ENCODE data around the gene GSK3B.

GSK3B gene

GRCh38 chr3:119817583-119818363 lies 276.5 kb downstream of the GSK3B start:
- no peak for DNase-seq (ENCODE audit: low read depth)

DNA sequence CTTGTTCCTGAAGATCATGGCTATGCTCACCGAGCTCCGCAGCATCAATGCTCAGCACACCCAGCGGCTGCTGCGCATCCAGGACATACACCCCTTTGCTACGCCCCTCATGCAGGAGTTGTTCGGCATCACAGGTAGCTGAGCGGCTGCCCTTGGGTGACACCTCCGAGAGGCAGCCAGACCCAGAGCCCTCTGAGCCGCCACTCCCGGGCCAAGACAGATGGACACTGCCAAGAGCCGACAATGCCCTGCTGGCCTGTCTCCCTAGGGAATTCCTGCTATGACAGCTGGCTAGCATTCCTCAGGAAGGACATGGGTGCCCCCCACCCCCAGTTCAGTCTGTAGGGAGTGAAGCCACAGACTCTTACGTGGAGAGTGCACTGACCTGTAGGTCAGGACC lies 277.2 kb downstream of the GSK3B start:
- no peak for DNase-seq (ENCODE audit: low read depth)
- TF ChIP-seq, protein P1, sequence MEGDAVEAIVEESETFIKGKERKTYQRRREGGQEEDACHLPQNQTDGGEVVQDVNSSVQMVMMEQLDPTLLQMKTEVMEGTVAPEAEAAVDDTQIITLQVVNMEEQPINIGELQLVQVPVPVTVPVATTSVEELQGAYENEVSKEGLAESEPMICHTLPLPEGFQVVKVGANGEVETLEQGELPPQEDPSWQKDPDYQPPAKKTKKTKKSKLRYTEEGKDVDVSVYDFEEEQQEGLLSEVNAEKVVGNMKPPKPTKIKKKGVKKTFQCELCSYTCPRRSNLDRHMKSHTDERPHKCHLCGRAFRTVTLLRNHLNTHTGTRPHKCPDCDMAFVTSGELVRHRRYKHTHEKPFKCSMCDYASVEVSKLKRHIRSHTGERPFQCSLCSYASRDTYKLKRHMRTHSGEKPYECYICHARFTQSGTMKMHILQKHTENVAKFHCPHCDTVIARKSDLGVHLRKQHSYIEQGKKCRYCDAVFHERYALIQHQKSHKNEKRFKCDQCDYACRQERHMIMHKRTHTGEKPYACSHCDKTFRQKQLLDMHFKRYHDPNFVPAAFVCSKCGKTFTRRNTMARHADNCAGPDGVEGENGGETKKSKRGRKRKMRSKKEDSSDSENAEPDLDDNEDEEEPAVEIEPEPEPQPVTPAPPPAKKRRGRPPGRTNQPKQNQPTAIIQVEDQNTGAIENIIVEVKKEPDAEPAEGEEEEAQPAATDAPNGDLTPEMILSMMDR (IDR thresholded peaks at IDR 0.05; ENCODE audit: low read depth, low read length, missing control alignments), result no peak
- no peak overlapping the region for H3K4me3 ChIP-seq (ENCODE audit: low read depth, low read length)

More at GRCh38 chr3:119817583-119818363, 276.5 kb downstream of the GSK3B start:
- TF ChIP-seq, protein P1 (IDR thresholded peaks at IDR 0.05; ENCODE audit: low read depth, low read length, missing control alignments), result no peak
- no peak overlapping the region for H3K4me3 ChIP-seq (ENCODE audit: low read depth, low read length)

- H3K4me3 ChIP-seq (ENCODE audit: low read depth, low read length), result no peak overlapping the region
- TF ChIP-seq, protein P1 (IDR thresholded peaks at IDR 0.05; ENCODE audit: low read depth, low read length, missing control alignments), result no peak
- no peak for DNase-seq (ENCODE audit: low read depth)
Measured at GRCh38 chr3:119815716-119816115, 278.5 kb downstream of the GSK3B start.

- TF ChIP-seq, protein P1 (IDR thresholded peaks at IDR 0.05; ENCODE audit: low read depth, low read length, missing control alignments), result no peak
- H3K4me3 ChIP-seq (ENCODE audit: low read depth, low read length), result no peak overlapping the region
- no peak for DNase-seq (ENCODE audit: low read depth)
Measured at GRCh38 chr3:119812491-119813058, 281.7 kb downstream of the GSK3B start.

DNA sequence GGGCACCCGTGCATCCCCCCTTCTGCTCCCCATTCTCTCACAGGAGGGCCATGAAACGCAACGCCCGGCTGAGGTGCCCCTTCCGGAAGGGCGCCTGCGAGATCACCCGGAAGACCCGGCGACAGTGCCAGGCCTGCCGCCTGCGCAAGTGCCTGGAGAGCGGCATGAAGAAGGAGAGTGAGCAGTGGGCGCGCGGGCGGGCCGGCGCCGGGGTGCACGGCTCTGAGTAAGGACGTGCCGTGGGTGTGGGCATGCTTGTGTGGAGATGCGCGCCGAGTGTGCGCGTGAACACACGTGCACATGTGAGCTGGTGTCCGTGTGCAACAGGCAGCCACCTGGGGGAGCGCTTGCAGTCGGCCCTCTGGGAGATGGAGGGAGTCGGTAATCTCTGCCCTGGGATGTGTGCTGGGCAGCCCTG lies 284.2 kb downstream of the GSK3B start:
- TF ChIP-seq, protein P1 (IDR thresholded peaks at IDR 0.05; ENCODE audit: low read depth, low read length, missing control alignments), result peak; percentile 64
- DNase-seq (ENCODE audit: low read depth), result peak; percentile 51
- H3K4me3 ChIP-seq (ENCODE audit: low read depth, low read length), result peak overlapping the region; percentile 57

- TF ChIP-seq, protein P1 (IDR thresholded peaks at IDR 0.05; ENCODE audit: low read depth, low read length, missing control alignments), result no peak
- peak; percentile 12 for DNase-seq (ENCODE audit: low read depth)
- H3K4me3 ChIP-seq (ENCODE audit: low read depth, low read length), result peak overlapping the region; percentile 57
Measured at GRCh38 chr3:119809249-119810017, 284.8 kb downstream of the GSK3B start.
